Heart left ventricle (tissue), 16 donors: Measurements from ENCODE around the gene TEX2. TPM values are rescaled to one million over a fixed set of nuclear protein-coding genes. Genes with fewer than 3 reads are reported as not detected.

Source experiments
- ATAC-seq, 4 donors: fragments of 200-7000 bp; cut with Tn5 transposase; one replicate each; pipeline ENCODE4 v1.9.1; 2020 to 2022; ENCODE audit warnings: moderate library complexity in 4 of 4, mild to moderate bottlenecking in 3 of 4, moderate number of reproducible peaks in 1 of 4
- DNase-seq, 5 donors: peaks; one replicate each; pipeline ENCODE4 v3.0.0-alpha.2; 2020
- H3K27ac ChIP-seq, 12 donors: fragments of 200-600 bp; sonication (generic) in 4 of 12; one replicate each; pipeline versions ENCODE4 v1.5.0 to v1.8.0; 2016 to 2022; ENCODE audit warnings: mild to moderate bottlenecking in 2 of 12
- H3K27me3 ChIP-seq, 9 donors: fragments of 200-600 bp; sonication (generic) in 2 of 9; one replicate each; pipeline versions ENCODE4 v1.5.1 to v1.8.0; 2016 to 2022; ENCODE audit warnings: mild to moderate bottlenecking in 3 of 9
- H3K36me3 ChIP-seq, 9 donors: fragments of 200-600 bp; sonication (generic) in 2 of 9; one replicate each; pipeline versions ENCODE4 v1.5.0 to v1.8.0; 2018 to 2022; ENCODE audit warnings: mild to moderate bottlenecking in 2 of 9
- H3K4me1 ChIP-seq, 12 donors: fragments of 200-600 bp; sonication (generic) in 4 of 12; one replicate each; pipeline versions ENCODE4 v1.5.0 to v1.8.0; 2016 to 2022; ENCODE audit warnings: mild to moderate bottlenecking in 3 of 12
- H3K4me3 ChIP-seq, 12 donors: fragments of 200-600 bp; sonication (generic) in 4 of 12; one replicate each; pipeline versions ENCODE4 v1.5.0 to v1.8.0; 2017 to 2022; ENCODE audit warnings: mild to moderate bottlenecking in 9 of 12, moderate library complexity in 4 of 12
- H3K9me3 ChIP-seq, 12 donors: fragments of 200-600 bp; sonication (generic) in 4 of 12; one replicate each; pipeline versions ENCODE4 v1.5.0 to v1.8.0; 2016 to 2022; ENCODE audit warnings: mild to moderate bottlenecking in 1 of 12
- POLR2A ChIP-seq, 2 donors: fragments of 450-650 bp; IDR thresholded peaks; one replicate each; pipeline ENCODE4 v1.6.1; 2017; ENCODE audit warnings: antibody characterized with exemption in 2 of 2, mild to moderate bottlenecking in 2 of 2, moderate library complexity in 2 of 2
- WGBS, 4 donors: extraction: QIAGEN DNeasy Blood & Tissue Kit in 2 of 4; methylation state at CpG; one replicate each; pipeline versions ENCODE4 v1.1.5 to v1.1.7; 2013 to 2018; 5-methylcytosine and 5-hydroxymethylcytosine counted together
- intact Hi-C, 10 donors: fragments of 100-400 bp; cut with DNase I; formaldehyde crosslinking; loops; one replicate each; pipeline versions ENCODE4 v1.11.1 to v1.14.2; 2022
- polyA plus RNA-seq, 2 donors: library from polyadenylated mRNA; stranded (reverse); fragments of 200-250 nt; gene quantifications; one replicate each; pipeline ENCODE4 v1.2.3, GENCODE V29; 2013
- total RNA-seq, 9 donors: library from RNA; depleted of rRNA in 2 of 9; stranded (reverse); fragments of >200 nt in 2 of 9; fragmentation: NEBNext Ultra II Directional in 3 of 9; extraction: Animal tissue kit (Norgen Biotek cat#: 25700) in 3 of 9; gene quantifications; one replicate each; pipeline versions ENCODE4 v1.1.0 to v1.2.4, GENCODE V29; 2016 to 2023
- TF ChIP-seq, protein P1 (sequence below), 12 donors: fragments of 200-600 bp; sonication (generic) in 4 of 12; IDR thresholded peaks; one replicate each; pipeline versions ENCODE4 v1.5.0 to v1.8.0; 2018 to 2022; ENCODE audit warnings: antibody characterized with exemption in 12 of 12, mild to moderate bottlenecking in 5 of 12
- donor health status: ischemic (EF 13 %, LVEDD 7.1; RV severe dilation, severe dysfunction).
- donor health status: healthy with polysubstance abuse.
- donor health status: DM: no; HTN: yes; CAD: no.
- donor health status: DM: no; HTN: no; CAD: no.
- donor health status: ischemic (EF 25% LVEDD 6.9; RV normal size, moderate dysfunction).
- donor health status: ischemic (EF 25% LVEDD 5.7; RV mildly dilated, moderate dysfunction).
- donor health status: healthy.
- donor health status: DM: yes; HTN: yes; CAD: no.
- donor health status: ischemic (EF 35%, LVEDD 5.7; RV mildly dilated, moderate dysfunction).
- donor health status: nonischemic (EF 11% LVEDD 7.7; RV severe dilation, severe dysfunction).
- donor health status: DM: yes; HTN: yes; CAD: no.
- donor health status: PGD.
- donor health status: ischemic (EF 29% LVEDD 5.4; RV normal size, mild dysfunction).
- donor health status: nonischemic (EF 23%, LVEDD 6.1; RV moderate dilation, normal function).

Gene TEX2
- total and polyA plus RNA-seq, 11 donors: 16.8 to 55.8 (median 50.5) TPM

- Histone ChIP-seq H3K4me1 (peaks cover 0 to 39% (median 3%) of the 10 kb centered on the region in 12 donors), H3K27me3 (no peaks in the 10 kb centered on the region), H3K27ac (no peak overlapping the region), H3K9me3 (no peaks in the 10 kb centered on the region), H3K36me3 (no peaks in the 10 kb centered on the region), H3K4me3 (no peak overlapping the region)
- DNase-seq: no peak
- no peak for ATAC-seq
- intact Hi-C loops: loop anchor here in 1 of 10 donors (5.0 kb wide), 1 partner anchor 73 kb away; no protein-coding TSS in a partner anchor
- TF ChIP-seq POLR2A (IDR thresholded peaks at IDR 0.05): no peak
- TF ChIP-seq, protein P1, sequence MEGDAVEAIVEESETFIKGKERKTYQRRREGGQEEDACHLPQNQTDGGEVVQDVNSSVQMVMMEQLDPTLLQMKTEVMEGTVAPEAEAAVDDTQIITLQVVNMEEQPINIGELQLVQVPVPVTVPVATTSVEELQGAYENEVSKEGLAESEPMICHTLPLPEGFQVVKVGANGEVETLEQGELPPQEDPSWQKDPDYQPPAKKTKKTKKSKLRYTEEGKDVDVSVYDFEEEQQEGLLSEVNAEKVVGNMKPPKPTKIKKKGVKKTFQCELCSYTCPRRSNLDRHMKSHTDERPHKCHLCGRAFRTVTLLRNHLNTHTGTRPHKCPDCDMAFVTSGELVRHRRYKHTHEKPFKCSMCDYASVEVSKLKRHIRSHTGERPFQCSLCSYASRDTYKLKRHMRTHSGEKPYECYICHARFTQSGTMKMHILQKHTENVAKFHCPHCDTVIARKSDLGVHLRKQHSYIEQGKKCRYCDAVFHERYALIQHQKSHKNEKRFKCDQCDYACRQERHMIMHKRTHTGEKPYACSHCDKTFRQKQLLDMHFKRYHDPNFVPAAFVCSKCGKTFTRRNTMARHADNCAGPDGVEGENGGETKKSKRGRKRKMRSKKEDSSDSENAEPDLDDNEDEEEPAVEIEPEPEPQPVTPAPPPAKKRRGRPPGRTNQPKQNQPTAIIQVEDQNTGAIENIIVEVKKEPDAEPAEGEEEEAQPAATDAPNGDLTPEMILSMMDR (IDR thresholded peaks at IDR 0.05): no peak
- WGBS, 4 donors: 69 to 80% (median 76%) methylated on average over 12 of the region's 12 CpGs
These were observed 152.5 kb downstream of the TEX2 start for GRCh38 chr17:64110379-64111152.

GRCh38 chr17:64109400-64109799, 153.7 kb downstream of the TEX2 start:
- H3K4me3 ChIP-seq: no peak overlapping the region
- H3K27ac ChIP-seq: no peak overlapping the region
- ATAC-seq: no peak
- intact Hi-C loops: no loop called here
- H3K9me3 ChIP-seq: no peaks in the 10 kb centered on the region
- H3K4me1 ChIP-seq: peaks cover 0 to 28% (median 3%) of the 10 kb centered on the region in 12 donors
- no peak for DNase-seq
- no peaks in the 10 kb centered on the region for H3K27me3 ChIP-seq
- 92 to 99% (median 94%) methylated on average over 5 of the region's 5 CpGs for WGBS, 4 donors
- H3K36me3 ChIP-seq: no peaks in the 10 kb centered on the region
- TF ChIP-seq, protein P1 (IDR thresholded peaks at IDR 0.05): no peak
- TF ChIP-seq POLR2A (IDR thresholded peaks at IDR 0.05): no peak

DNA sequence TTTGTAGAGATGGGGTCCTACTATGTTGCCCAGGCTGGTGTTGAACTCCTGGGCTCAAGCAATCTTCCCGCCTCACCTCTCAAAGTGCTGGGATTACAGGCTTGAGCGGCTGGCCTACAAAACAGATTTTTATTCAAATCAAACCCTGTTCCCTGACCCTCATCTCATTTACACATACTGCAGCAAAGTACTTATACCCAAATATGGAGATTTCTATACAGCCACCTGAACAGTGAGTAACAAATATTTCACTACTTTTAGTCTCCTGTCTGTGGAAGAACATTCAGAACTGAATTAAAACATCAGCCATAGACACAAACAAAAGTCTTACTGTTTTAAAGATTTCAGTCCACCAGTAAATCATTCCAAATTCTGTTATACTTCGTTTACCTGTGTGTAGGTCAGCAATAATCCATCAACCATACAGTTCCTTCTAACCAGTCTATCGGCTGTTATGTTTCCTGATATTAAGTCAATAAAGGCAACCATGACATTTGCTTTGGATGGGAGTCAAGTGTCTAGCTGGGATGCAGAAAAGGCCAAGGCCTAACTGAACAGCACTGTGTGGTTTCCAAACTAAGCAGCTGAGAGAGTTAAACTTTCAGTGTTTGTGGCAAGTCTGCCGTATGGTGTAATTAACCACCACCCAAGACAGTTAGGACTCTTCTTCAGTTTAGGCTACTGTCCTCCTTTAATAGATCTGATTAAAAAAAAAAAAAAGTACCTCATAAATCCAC, 155.4 kb downstream of the TEX2 start:
- TF ChIP-seq, protein P1 (IDR thresholded peaks at IDR 0.05): no peak
- TF ChIP-seq POLR2A (IDR thresholded peaks at IDR 0.05): no peak
- ATAC-seq (no peak), DNase-seq (no peak)
- WGBS, 4 donors: 76 to 85% (median 78%) methylated on average over 5 of the region's 5 CpGs
- H3K36me3 ChIP-seq: peaks cover 0 to 2% (median 0%) of the 10 kb centered on the region in 9 donors
- intact Hi-C loops: no loop called here
- no peaks in the 10 kb centered on the region for H3K27me3 ChIP-seq
- no peaks in the 10 kb centered on the region for H3K9me3 ChIP-seq
- no peak overlapping the region for H3K27ac ChIP-seq
- H3K4me3 ChIP-seq: no peak overlapping the region
- peaks cover 0 to 39% (median 3%) of the 10 kb centered on the region in 12 donors for H3K4me1 ChIP-seq

DNA sequence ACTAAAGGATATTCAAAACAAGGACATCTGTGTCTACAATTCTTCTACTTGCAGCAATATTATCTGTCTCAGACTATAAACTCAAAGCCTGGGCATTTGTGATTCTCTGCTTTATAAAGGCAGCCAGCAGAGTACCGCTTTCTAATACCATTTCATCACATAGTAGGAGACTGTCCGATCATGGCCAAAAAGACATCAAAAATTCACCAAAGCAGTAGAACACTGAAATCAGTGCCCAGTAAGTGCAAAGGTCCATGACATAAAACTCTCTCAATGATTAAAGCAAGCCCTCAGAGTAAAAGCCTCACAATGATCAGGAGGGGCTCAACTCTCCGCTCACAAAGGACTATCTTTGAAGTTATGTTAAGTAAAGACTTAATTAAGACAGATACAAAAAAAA, 156.1 kb downstream of the TEX2 start:
- 95 to 97% (median 97%) methylated on average over 3 of the region's 3 CpGs for WGBS, 4 donors
- intact Hi-C loops: no loop called here

More for the DNA sequence above, 156.1 kb downstream of the TEX2 start:
- H3K9me3 ChIP-seq: no peaks in the 10 kb centered on the region
- TF ChIP-seq, protein P1 (IDR thresholded peaks at IDR 0.05): no peak
- TF ChIP-seq POLR2A (IDR thresholded peaks at IDR 0.05): no peak
- H3K27me3 ChIP-seq: no peaks in the 10 kb centered on the region
- H3K27ac ChIP-seq: no peak overlapping the region
- peaks cover 0 to 32% (median 3%) of the 10 kb centered on the region in 12 donors for H3K4me1 ChIP-seq
- H3K4me3 ChIP-seq: no peak overlapping the region
- DNase-seq: no peak
- no peak for ATAC-seq
- peaks cover 0 to 7% (median 0%) of the 10 kb centered on the region in 9 donors for H3K36me3 ChIP-seq
